ENCODE measurements around the gene CHST7.

CHST7 gene

GRCh38 chrX:46643636-46644035, 70.1 kb downstream of the CHST7 start:
- TF ChIP-seq CTCF (conservative IDR thresholded peaks at IDR 0.05; ENCODE audit: low read depth, low read length) = no peak
- Histone ChIP-seq H2AFZ (ENCODE audit: low read depth) (no peak overlapping the region), H3K79me2 (ENCODE audit: insufficient read depth, low read depth) (no peaks in the 10 kb centered on the region), H3K9ac (no peak overlapping the region), H3K4me1 (ENCODE audit: low read depth, poor library complexity, severe bottlenecking) (peaks cover 6% of the 10 kb centered on the region), H3K27ac (no peak overlapping the region), H4K20me1 (ENCODE audit: insufficient read depth) (no peaks in the 10 kb centered on the region), H3K27me3 (ENCODE audit: insufficient read depth, low read depth) (no peaks in the 10 kb centered on the region), H3K4me2 (no peak overlapping the region), H3K36me3 (ENCODE audit: insufficient read depth) (no peaks in the 10 kb centered on the region), H3K4me3 (IDR thresholded peaks at IDR 0.05; ENCODE audit: insufficient read depth, low read depth, low read length) (no peak overlapping the region)

- Histone ChIP-seq H4K20me1 (ENCODE audit: insufficient read depth) (no peaks in the 10 kb centered on the region), H3K27me3 (ENCODE audit: insufficient read depth, low read depth) (no peaks in the 10 kb centered on the region), H3K4me2 (no peak overlapping the region), H3K36me3 (ENCODE audit: insufficient read depth) (no peaks in the 10 kb centered on the region), H3K4me1 (ENCODE audit: low read depth, poor library complexity, severe bottlenecking) (peaks cover 6% of the 10 kb centered on the region), H3K79me2 (ENCODE audit: insufficient read depth, low read depth) (no peaks in the 10 kb centered on the region), H3K27ac (no peak overlapping the region), H3K9ac (no peak overlapping the region), H2AFZ (ENCODE audit: low read depth) (no peak overlapping the region), H3K4me3 (IDR thresholded peaks at IDR 0.05; ENCODE audit: insufficient read depth, low read depth, low read length) (no peak overlapping the region)
- TF ChIP-seq CTCF (conservative IDR thresholded peaks at IDR 0.05; ENCODE audit: low read depth, low read length) = no peak
Measured at GRCh38 chrX:46645614-46646013, 72.0 kb downstream of the CHST7 start.

- no peak overlapping the region for H2AFZ ChIP-seq (ENCODE audit: low read depth)
- no peaks in the 10 kb centered on the region for H4K20me1 ChIP-seq (ENCODE audit: insufficient read depth)
- no peak overlapping the region for H3K4me3 ChIP-seq (IDR thresholded peaks at IDR 0.05; ENCODE audit: insufficient read depth, low read depth, low read length)
- no peak overlapping the region for H3K9ac ChIP-seq
- H3K4me1 ChIP-seq (ENCODE audit: low read depth, poor library complexity, severe bottlenecking) = peaks cover 6% of the 10 kb centered on the region
- no peaks in the 10 kb centered on the region for H3K79me2 ChIP-seq (ENCODE audit: insufficient read depth, low read depth)
- H3K36me3 ChIP-seq (ENCODE audit: insufficient read depth) = no peaks in the 10 kb centered on the region
- no peak overlapping the region for H3K27ac ChIP-seq
- no peak for TF ChIP-seq CTCF (conservative IDR thresholded peaks at IDR 0.05; ENCODE audit: low read depth, low read length)
- no peaks in the 10 kb centered on the region for H3K27me3 ChIP-seq (ENCODE audit: insufficient read depth, low read depth)
- H3K4me2 ChIP-seq = no peak overlapping the region
Measured at GRCh38 chrX:46647251-46647650, 73.7 kb downstream of the CHST7 start.
